ENCODE results near the gene FBXL16.

The FBXL16 gene

DNA sequence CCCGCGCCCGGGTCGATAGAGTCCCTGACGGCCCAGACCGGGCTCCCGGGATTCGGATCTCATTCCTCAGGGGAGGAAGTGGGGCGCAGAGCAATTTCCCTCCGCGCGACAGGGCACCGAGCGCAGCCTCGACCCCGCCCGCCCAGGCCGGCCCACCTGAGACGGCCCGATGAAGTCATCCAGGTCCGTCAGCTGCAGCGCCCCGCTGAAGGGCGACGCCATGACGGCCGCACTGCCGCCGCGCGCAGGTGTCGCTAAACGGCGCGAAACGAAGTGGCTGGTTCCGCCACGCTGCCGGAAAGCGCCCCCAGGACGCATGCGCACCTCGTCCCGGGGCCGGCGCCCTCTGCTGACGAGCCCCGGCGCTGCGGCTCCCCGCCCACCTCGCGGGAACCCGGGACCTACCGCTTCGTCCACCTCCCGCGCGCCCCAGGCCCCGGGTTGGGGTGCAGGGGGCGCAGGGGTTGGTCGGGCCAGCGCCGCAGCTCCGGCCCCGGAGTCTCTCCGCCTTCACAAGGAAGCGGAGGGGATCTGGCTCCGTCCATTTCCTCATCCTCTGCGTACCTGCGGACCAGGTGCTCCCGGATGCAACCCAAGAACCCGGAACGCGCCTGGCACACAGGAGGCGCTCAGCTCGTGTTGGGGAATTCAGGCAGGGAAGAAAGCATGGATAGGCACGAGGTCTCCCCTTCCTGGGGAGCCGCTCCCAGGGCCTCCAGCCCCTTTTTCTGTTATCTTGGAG lies 35.3 kb upstream of the FBXL16 start, which contains the start of gene CIAO3 (continued):
- TF ChIP-seq, protein P1, sequence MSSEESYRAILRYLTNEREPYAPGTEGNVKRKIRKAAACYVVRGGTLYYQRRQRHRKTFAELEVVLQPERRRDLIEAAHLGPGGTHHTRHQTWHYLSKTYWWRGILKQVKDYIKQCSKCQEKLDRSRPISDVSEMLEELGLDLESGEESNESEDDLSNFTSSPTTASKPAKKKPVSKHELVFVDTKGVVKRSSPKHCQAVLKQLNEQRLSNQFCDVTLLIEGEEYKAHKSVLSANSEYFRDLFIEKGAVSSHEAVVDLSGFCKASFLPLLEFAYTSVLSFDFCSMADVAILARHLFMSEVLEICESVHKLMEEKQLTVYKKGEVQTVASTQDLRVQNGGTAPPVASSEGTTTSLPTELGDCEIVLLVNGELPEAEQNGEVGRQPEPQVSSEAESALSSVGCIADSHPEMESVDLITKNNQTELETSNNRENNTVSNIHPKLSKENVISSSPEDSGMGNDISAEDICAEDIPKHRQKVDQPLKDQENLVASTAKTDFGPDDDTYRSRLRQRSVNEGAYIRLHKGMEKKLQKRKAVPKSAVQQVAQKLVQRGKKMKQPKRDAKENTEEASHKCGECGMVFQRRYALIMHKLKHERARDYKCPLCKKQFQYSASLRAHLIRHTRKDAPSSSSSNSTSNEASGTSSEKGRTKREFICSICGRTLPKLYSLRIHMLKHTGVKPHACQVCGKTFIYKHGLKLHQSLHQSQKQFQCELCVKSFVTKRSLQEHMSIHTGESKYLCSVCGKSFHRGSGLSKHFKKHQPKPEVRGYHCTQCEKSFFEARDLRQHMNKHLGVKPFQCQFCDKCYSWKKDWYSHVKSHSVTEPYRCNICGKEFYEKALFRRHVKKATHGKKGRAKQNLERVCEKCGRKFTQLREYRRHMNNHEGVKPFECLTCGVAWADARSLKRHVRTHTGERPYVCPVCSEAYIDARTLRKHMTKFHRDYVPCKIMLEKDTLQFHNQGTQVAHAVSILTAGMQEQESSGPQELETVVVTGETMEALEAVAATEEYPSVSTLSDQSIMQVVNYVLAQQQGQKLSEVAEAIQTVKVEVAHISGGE (tag by site-specific recombination; conservative IDR thresholded peaks at IDR 0.05; ENCODE audit: low read depth) = peak; percentile 90
- peak; percentile 82; the same call in 1 of the 2 replicates for TF ChIP-seq KLF10 (tag by site-specific recombination; IDR thresholded peaks at IDR 0.05)
- TF ChIP-seq, protein P2, sequence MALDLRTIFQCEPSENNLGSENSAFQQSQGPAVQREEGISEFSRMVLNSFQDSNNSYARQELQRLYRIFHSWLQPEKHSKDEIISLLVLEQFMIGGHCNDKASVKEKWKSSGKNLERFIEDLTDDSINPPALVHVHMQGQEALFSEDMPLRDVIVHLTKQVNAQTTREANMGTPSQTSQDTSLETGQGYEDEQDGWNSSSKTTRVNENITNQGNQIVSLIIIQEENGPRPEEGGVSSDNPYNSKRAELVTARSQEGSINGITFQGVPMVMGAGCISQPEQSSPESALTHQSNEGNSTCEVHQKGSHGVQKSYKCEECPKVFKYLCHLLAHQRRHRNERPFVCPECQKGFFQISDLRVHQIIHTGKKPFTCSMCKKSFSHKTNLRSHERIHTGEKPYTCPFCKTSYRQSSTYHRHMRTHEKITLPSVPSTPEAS (tag by site-specific recombination; IDR thresholded peaks at IDR 0.05) = no peak
- TF ChIP-seq ZNF433 (tag by site-specific recombination; IDR thresholded peaks at IDR 0.05; ENCODE audit: low read depth) = no peak
- TF ChIP-seq, protein P3, sequence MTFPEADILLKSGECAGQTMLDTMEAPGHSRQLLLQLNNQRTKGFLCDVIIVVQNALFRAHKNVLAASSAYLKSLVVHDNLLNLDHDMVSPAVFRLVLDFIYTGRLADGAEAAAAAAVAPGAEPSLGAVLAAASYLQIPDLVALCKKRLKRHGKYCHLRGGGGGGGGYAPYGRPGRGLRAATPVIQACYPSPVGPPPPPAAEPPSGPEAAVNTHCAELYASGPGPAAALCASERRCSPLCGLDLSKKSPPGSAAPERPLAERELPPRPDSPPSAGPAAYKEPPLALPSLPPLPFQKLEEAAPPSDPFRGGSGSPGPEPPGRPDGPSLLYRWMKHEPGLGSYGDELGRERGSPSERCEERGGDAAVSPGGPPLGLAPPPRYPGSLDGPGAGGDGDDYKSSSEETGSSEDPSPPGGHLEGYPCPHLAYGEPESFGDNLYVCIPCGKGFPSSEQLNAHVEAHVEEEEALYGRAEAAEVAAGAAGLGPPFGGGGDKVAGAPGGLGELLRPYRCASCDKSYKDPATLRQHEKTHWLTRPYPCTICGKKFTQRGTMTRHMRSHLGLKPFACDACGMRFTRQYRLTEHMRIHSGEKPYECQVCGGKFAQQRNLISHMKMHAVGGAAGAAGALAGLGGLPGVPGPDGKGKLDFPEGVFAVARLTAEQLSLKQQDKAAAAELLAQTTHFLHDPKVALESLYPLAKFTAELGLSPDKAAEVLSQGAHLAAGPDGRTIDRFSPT (tag by site-specific recombination; IDR thresholded peaks at IDR 0.05) = 0 out of 2 replicates have a peak, but pooled peaks have one; percentile 13
- peak; percentile 43; the same call in 1 of the 2 replicates for TF ChIP-seq ZIC2 (tag by site-specific recombination; IDR thresholded peaks at IDR 0.05)
- no peak for TF ChIP-seq ZNF707 (tag by site-specific recombination; IDR thresholded peaks at IDR 0.05)
- TF ChIP-seq ZNF292 (tag by site-specific recombination; IDR thresholded peaks at IDR 0.05; ENCODE audit: borderline replicate concordance, low read depth) = no peak
- TF ChIP-seq ZNF510 (tag by site-specific recombination; IDR thresholded peaks at IDR 0.05; ENCODE audit: insufficient replicate concordance) = no peak
- TF ChIP-seq ZNF214 (tag by site-specific recombination; IDR thresholded peaks at IDR 0.05; ENCODE audit: borderline replicate concordance) = no peak
- no peak for TF ChIP-seq SETDB1 (IDR thresholded peaks at IDR 0.05; ENCODE audit: insufficient read length, low read length)
- no peak for TF ChIP-seq ZBTB1 (tag by site-specific recombination; IDR thresholded peaks at IDR 0.05)
- TF ChIP-seq, protein P4, sequence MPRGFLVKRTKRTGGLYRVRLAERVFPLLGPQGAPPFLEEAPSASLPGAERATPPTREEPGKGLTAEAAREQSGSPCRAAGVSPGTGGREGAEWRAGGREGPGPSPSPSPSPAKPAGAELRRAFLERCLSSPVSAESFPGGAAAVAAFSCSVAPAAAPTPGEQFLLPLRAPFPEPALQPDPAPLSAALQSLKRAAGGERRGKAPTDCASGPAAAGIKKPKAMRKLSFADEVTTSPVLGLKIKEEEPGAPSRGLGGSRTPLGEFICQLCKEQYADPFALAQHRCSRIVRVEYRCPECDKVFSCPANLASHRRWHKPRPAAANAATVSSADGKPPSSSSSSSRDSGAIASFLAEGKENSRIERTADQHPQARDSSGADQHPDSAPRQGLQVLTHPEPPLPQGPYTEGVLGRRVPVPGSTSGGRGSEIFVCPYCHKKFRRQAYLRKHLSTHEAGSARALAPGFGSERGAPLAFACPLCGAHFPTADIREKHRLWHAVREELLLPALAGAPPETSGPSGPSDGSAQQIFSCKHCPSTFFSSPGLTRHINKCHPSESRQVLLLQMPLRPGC (tag by site-specific recombination; IDR thresholded peaks at IDR 0.05) = peak; percentile 72
- TF ChIP-seq, protein P5, sequence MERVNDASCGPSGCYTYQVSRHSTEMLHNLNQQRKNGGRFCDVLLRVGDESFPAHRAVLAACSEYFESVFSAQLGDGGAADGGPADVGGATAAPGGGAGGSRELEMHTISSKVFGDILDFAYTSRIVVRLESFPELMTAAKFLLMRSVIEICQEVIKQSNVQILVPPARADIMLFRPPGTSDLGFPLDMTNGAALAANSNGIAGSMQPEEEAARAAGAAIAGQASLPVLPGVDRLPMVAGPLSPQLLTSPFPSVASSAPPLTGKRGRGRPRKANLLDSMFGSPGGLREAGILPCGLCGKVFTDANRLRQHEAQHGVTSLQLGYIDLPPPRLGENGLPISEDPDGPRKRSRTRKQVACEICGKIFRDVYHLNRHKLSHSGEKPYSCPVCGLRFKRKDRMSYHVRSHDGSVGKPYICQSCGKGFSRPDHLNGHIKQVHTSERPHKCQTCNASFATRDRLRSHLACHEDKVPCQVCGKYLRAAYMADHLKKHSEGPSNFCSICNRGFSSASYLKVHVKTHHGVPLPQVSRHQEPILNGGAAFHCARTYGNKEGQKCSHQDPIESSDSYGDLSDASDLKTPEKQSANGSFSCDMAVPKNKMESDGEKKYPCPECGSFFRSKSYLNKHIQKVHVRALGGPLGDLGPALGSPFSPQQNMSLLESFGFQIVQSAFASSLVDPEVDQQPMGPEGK (tag by site-specific recombination; IDR thresholded peaks at IDR 0.05) = peak; percentile 49
- no peak for TF ChIP-seq ZNF423 (tag by site-specific recombination; IDR thresholded peaks at IDR 0.05)
- no peak for TF ChIP-seq ZNF776 (tag by site-specific recombination; IDR thresholded peaks at IDR 0.05; ENCODE audit: borderline replicate concordance)
- no peak for TF ChIP-seq ZNF555 (tag by site-specific recombination; conservative IDR thresholded peaks at IDR 0.05)
- no peak for TF ChIP-seq ZNF211 (tag by site-specific recombination; IDR thresholded peaks at IDR 0.05; ENCODE audit: low read depth)
- no peak for TF ChIP-seq ZNF791 (tag by site-specific recombination; IDR thresholded peaks at IDR 0.05)
- TF ChIP-seq, protein P6, sequence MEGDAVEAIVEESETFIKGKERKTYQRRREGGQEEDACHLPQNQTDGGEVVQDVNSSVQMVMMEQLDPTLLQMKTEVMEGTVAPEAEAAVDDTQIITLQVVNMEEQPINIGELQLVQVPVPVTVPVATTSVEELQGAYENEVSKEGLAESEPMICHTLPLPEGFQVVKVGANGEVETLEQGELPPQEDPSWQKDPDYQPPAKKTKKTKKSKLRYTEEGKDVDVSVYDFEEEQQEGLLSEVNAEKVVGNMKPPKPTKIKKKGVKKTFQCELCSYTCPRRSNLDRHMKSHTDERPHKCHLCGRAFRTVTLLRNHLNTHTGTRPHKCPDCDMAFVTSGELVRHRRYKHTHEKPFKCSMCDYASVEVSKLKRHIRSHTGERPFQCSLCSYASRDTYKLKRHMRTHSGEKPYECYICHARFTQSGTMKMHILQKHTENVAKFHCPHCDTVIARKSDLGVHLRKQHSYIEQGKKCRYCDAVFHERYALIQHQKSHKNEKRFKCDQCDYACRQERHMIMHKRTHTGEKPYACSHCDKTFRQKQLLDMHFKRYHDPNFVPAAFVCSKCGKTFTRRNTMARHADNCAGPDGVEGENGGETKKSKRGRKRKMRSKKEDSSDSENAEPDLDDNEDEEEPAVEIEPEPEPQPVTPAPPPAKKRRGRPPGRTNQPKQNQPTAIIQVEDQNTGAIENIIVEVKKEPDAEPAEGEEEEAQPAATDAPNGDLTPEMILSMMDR (tag by site-specific recombination; IDR thresholded peaks at IDR 0.05) = peak; percentile 99
- TF ChIP-seq, protein P7, sequence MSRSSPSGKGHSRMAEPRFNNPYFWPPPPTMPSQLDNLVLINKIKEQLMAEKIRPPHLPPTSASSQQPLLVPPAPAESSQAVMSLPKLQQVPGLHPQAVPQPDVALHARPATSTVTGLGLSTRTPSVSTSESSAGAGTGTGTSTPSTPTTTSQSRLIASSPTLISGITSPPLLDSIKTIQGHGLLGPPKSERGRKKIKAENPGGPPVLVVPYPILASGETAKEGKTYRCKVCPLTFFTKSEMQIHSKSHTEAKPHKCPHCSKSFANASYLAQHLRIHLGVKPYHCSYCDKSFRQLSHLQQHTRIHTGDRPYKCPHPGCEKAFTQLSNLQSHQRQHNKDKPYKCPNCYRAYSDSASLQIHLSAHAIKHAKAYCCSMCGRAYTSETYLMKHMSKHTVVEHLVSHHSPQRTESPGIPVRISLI (tag by site-specific recombination; IDR thresholded peaks at IDR 0.05) = no peak
- no peak for TF ChIP-seq ZNF623 (tag by site-specific recombination; IDR thresholded peaks at IDR 0.05)
- TF ChIP-seq SCRT1 (tag by site-specific recombination; IDR thresholded peaks at IDR 0.05; ENCODE audit: borderline replicate concordance) = no peak

Measured in HEK293 (cell line).